SK-N-SH treated with all-trans-retinoic acid at 6 μM for 48 hours (cell line): ENCODE results near the gene POTEE.
"Not testable (repeated sequence)": the region's sequence is repeated elsewhere in the genome, so short reads cannot be mapped to it uniquely, and the experiment has no call there.

Source experiments
- ATAC-seq: fragments of 200-7000 bp; cut with Tn5 transposase; 3 replicates; pipeline ENCODE4 v1.9.1; 2020; ENCODE audit warnings: mild to moderate bottlenecking, moderate library complexity
- ARNTL ChIP-seq: fragments of 450-650 bp; formaldehyde crosslinking; IDR thresholded peaks from 2 replicates; pipeline ENCODE4 v1.5.0; 2020; ENCODE audit warnings: low read depth, mild to moderate bottlenecking, moderate library complexity, borderline replicate concordance
- BACH2 ChIP-seq: fragments of 250-450 bp; sonication (Bioruptor Pico); IDR thresholded peaks from 2 replicates; pipeline ENCODE4 v1.9.0; 2021; ENCODE audit warnings: mild to moderate bottlenecking, borderline replicate concordance
- ESRRG ChIP-seq: fragments of 250-450 bp; sonication (Bioruptor Pico); IDR thresholded peaks from 2 replicates; pipeline ENCODE4 v1.6.1; 2021; ENCODE audit warnings: mild to moderate bottlenecking
- GLIS3 ChIP-seq: fragments of 250-450 bp; sonication (Bioruptor Pico); IDR thresholded peaks from 2 replicates; pipeline ENCODE4 v1.5.0; 2020; ENCODE audit warnings: mild to moderate bottlenecking, moderate library complexity
- ISL1 ChIP-seq: fragments of 250-450 bp; sonication (Bioruptor Pico); IDR thresholded peaks from 2 replicates; pipeline ENCODE4 v2.1.2; 2022; ENCODE audit warnings: mild to moderate bottlenecking, moderate library complexity
- OSR1 ChIP-seq: fragments of 250-450 bp; sonication (Bioruptor Pico); IDR thresholded peaks from 2 replicates; pipeline ENCODE4 v1.8.0; 2022; ENCODE audit warnings: moderate library complexity, mild to moderate bottlenecking, inconsistent platforms
- SNAI2 ChIP-seq: fragments of 250-450 bp; sonication (Bioruptor Pico); IDR thresholded peaks from 2 replicates; pipeline ENCODE4 v1.5.0; 2020; ENCODE audit warnings: mild to moderate bottlenecking, moderate library complexity
- TOX ChIP-seq: fragments of 250-450 bp; sonication (Bioruptor Pico); IDR thresholded peaks from 2 replicates; pipeline ENCODE4 v1.8.0; 2021; ENCODE audit warnings: mild to moderate bottlenecking, moderate library complexity, borderline replicate concordance
- ZC3H10 ChIP-seq: fragments of 250-450 bp; sonication (Bioruptor Pico); IDR thresholded peaks from 2 replicates; pipeline ENCODE4 v1.5.1; 2021; ENCODE audit warnings: mild to moderate bottlenecking, moderate library complexity
- ZFP3 ChIP-seq: fragments of 250-450 bp; sonication (Bioruptor Pico); IDR thresholded peaks from 2 replicates; pipeline ENCODE4 v1.5.0; 2020; ENCODE audit warnings: mild to moderate bottlenecking, moderate library complexity
- ZFP30 ChIP-seq: fragments of 450-650 bp; formaldehyde crosslinking; IDR thresholded peaks from 2 replicates; pipeline ENCODE4 v1.5.0; 2022; ENCODE audit warnings: mild to moderate bottlenecking, moderate library complexity
- ZNF70 ChIP-seq: fragments of 450-650 bp; formaldehyde crosslinking; IDR thresholded peaks from 2 replicates; pipeline ENCODE4 v1.5.0; 2020; ENCODE audit warnings: mild to moderate bottlenecking, moderate library complexity
- ZNF8 ChIP-seq: fragments of 450-650 bp; formaldehyde crosslinking; IDR thresholded peaks from 2 replicates; pipeline ENCODE4 v1.5.0; 2020; ENCODE audit warnings: mild to moderate bottlenecking, moderate library complexity
- TF ChIP-seq, protein P1 (sequence below): fragments of 250-450 bp; sonication (Bioruptor Pico); IDR thresholded peaks from 2 replicates; pipeline ENCODE4 v1.5.0; 2020; ENCODE audit warnings: mild to moderate bottlenecking, moderate library complexity
- TF ChIP-seq, protein P2 (sequence below): fragments of 250-450 bp; sonication (Bioruptor Pico); IDR thresholded peaks from 2 replicates; pipeline ENCODE4 v1.8.0; 2021; ENCODE audit warnings: low read depth, mild to moderate bottlenecking, moderate library complexity, borderline replicate concordance

The POTEE gene

DNA sequence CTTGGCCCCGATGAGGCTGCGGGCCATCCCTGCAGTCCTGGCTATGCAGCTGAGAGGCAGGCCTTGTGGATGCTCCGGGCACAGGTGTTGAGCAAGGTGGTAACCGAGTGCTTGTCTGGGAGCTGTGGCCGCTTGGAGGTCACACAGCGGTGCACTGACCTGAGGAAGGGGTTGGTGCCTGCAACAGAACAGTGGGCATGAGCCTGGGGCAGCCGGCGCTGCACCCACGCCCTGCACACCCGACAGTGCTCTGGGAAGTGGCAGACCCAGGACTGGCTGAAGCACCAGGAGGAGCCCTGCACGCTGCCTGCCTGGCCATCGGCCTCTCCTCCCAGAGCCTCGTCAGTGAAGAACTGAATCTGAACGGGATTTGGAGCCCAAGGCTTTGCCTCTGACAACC, 8.2 kb upstream of the POTEE start:
- no peak for ATAC-seq

DNA sequence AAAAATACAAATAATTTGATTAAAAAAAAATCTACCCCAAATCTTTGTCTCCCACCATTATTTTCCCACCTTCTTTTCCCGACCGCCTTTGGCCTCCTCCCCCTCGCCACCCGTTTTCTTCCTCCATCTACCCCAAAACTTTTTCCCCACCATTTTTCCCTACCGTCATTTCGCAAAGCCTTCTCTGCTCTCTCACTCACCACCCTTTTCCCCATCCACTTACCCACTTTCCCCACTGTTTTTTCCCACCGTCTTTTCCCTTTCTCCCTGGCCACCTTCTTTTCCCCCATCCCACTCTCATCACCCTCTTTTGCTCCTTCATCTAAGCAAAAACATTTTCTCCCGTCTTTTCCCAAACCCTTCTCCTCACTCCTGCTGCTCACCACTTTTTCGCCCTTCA, 1.5 kb upstream of the POTEE start:
- ATAC-seq: not testable (repeated sequence)

More for the DNA sequence above, 8.2 kb upstream of the POTEE start:
- TF ChIP-seq ESRRG (CRISPR knock-in tag): no peak
- TF ChIP-seq ZNF70 (CRISPR knock-in tag): no peak
- TF ChIP-seq ZC3H10 (CRISPR knock-in tag): no peak
- no peak for TF ChIP-seq ZFP3 (CRISPR knock-in tag)
- no peak for TF ChIP-seq OSR1 (CRISPR knock-in tag)
- TF ChIP-seq, protein P1, sequence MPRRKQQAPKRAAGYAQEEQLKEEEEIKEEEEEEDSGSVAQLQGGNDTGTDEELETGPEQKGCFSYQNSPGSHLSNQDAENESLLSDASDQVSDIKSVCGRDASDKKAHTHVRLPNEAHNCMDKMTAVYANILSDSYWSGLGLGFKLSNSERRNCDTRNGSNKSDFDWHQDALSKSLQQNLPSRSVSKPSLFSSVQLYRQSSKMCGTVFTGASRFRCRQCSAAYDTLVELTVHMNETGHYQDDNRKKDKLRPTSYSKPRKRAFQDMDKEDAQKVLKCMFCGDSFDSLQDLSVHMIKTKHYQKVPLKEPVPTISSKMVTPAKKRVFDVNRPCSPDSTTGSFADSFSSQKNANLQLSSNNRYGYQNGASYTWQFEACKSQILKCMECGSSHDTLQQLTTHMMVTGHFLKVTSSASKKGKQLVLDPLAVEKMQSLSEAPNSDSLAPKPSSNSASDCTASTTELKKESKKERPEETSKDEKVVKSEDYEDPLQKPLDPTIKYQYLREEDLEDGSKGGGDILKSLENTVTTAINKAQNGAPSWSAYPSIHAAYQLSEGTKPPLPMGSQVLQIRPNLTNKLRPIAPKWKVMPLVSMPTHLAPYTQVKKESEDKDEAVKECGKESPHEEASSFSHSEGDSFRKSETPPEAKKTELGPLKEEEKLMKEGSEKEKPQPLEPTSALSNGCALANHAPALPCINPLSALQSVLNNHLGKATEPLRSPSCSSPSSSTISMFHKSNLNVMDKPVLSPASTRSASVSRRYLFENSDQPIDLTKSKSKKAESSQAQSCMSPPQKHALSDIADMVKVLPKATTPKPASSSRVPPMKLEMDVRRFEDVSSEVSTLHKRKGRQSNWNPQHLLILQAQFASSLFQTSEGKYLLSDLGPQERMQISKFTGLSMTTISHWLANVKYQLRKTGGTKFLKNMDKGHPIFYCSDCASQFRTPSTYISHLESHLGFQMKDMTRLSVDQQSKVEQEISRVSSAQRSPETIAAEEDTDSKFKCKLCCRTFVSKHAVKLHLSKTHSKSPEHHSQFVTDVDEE (CRISPR knock-in tag): no peak
- TF ChIP-seq SNAI2 (CRISPR knock-in tag): no peak
- TF ChIP-seq TOX (CRISPR knock-in tag): no peak
- no peak for TF ChIP-seq ZNF8 (CRISPR knock-in tag)
- no peak for TF ChIP-seq ARNTL (CRISPR knock-in tag)
- TF ChIP-seq GLIS3 (CRISPR knock-in tag): no peak
- no peak for TF ChIP-seq ZFP30 (CRISPR knock-in tag)
- TF ChIP-seq, protein P2, sequence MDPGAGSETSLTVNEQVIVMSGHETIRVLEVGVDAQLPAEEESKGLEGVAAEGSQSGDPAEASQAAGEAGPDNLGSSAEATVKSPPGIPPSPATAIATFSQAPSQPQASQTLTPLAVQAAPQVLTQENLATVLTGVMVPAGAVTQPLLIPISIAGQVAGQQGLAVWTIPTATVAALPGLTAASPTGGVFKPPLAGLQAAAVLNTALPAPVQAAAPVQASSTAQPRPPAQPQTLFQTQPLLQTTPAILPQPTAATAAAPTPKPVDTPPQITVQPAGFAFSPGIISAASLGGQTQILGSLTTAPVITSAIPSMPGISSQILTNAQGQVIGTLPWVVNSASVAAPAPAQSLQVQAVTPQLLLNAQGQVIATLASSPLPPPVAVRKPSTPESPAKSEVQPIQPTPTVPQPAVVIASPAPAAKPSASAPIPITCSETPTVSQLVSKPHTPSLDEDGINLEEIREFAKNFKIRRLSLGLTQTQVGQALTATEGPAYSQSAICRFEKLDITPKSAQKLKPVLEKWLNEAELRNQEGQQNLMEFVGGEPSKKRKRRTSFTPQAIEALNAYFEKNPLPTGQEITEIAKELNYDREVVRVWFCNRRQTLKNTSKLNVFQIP: no peak
- no peak for TF ChIP-seq BACH2 (CRISPR knock-in tag)
- TF ChIP-seq ISL1 (CRISPR knock-in tag): no peak

GRCh38 chr2:131209773-131210104, 403 bp downstream of the POTEE start:
- not testable (repeated sequence) for ATAC-seq

DNA sequence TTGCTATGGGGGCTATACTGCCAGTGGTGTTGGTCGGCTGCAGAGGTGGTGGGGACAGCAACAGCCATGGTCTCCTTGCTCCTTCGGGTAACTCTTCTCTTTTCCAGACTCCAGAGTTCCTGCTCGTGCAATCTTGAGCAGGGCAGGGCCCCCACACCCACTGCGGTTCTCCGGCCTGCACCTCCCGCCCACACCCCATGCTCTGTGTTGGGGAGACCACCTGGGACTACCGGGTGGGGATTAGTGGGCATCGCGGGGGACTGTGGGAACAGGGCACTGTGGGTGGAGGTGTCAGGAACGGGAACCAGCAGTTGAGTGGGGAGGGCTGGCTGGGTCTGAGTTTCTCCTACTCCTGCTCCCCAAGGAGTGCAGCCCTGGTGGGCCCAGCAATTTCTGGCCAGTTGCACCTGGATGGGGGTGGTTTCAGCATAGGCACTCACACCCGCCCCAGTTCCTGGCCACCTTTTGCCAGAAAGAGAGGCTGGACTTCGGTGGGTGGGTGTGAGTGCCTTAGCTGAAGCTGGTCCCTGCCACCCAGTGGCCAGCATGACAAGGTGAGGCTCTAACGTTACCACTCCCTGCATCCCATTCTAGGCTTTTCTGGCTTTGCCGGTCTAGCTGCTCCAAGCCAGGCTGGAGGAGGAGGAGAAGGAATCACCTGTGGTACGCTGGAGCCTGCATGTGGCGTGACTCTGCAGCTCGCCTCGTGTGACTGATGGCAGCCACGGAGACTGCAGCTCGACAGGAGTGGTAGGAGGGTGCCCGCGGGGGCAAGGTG, 1.3 kb downstream of the POTEE start:
- not testable (repeated sequence) for ATAC-seq

DNA sequence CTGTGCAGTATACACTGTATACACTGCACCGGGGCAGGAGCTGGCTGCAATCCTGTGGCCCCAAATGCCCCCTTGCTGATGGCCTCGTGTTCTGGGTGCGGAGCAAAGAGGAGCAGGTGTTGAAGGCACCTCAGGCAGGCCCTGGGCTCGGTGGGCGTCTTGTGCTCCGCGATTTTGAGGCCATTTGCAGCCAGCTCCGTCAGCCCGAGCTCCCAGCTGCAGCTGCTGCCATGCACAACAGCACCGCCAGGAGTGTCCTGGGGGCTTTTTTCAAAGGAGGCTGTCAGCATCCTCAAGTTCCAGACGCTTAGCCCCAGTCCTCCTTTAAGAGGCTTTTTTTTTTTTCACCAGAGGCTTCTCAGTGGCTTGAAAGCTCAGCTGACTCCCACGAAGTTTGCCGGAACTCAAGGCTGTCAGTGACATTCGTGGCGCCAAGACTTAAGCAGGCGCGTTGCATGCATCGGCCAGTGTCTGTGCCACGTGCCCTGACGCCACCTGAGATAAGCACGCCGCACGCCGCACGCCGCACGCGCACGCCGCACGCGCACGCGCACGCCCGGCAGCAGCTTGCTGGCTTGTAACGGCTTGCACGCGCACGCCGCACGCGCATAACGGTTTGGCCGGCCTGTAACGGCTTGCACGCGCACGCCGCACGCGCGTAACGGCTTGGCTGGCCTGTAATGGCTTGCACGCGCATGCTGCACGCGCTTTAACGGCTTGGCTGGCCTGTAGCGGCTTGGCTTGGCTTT, 8.1 kb downstream of the POTEE start:
- ATAC-seq: not testable (repeated sequence)

DNA sequence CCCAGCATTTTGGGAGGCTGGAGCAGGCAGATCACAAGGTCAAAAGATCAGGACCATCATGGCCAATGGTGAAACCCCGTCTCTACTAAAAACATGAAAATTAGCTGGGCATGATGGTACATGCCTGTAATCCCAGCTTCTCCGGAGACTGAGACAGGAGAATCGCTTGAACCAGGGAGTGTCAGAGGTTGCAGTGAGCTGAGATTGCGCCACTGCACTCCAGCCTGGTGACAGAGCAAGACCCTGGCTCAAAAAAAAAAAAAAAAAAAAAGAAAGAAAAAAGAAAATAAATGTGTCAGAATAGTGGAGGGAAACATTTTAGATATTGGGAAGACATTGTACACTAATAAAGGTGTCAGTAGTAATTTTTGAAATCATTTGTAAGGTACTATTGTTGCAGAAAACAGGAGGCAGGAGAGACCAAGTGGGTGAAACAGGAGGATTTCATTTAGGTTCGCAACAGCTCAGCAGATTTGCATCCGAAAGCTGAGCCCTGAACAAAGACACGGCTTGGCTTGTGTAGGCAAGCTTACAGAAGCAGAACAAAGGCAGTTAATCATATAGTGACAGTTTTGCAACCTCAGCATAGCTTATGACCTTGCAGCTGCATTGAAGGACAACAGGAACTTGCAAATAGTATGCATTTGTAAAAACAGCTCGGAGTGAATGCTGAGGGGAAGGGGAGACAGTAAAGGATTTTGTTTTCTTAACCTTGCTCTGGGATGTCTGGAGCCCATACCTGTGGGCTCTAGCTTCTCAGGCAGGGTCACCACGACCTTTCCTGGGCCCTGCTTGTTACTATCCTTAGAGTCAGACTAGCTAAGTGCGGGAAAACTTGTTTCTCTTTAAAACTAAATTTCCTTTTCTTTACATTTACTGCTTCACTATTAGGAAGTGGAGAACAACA, 26.5 kb downstream of the POTEE start:
- ATAC-seq: not testable (repeated sequence)
